Muscle of arm (tissue), 12 donors: Measurements from ENCODE around the gene ENPP3. TPM values are rescaled to one million over a fixed set of nuclear protein-coding genes. Genes with fewer than 3 reads are reported as not detected.

Experiments used
- DNase-seq: peaks from one replicate; pipeline ENCODE4 v3.0.0-alpha.2; 2013
- polyA plus RNA-seq, 12 donors: library from polyadenylated mRNA; unstranded; fragments of 120-200 nt; gene quantifications; one replicate each; pipeline ENCODE4 v1.2.1, GENCODE V29; 2013; ENCODE audit not compliant: insufficient read length in 12 of 12

ENPP3 gene
- polyA plus RNA-seq, 12 donors = 0.15 to 0.94 (median 0.42) TPM; not detected in 2

DNA sequence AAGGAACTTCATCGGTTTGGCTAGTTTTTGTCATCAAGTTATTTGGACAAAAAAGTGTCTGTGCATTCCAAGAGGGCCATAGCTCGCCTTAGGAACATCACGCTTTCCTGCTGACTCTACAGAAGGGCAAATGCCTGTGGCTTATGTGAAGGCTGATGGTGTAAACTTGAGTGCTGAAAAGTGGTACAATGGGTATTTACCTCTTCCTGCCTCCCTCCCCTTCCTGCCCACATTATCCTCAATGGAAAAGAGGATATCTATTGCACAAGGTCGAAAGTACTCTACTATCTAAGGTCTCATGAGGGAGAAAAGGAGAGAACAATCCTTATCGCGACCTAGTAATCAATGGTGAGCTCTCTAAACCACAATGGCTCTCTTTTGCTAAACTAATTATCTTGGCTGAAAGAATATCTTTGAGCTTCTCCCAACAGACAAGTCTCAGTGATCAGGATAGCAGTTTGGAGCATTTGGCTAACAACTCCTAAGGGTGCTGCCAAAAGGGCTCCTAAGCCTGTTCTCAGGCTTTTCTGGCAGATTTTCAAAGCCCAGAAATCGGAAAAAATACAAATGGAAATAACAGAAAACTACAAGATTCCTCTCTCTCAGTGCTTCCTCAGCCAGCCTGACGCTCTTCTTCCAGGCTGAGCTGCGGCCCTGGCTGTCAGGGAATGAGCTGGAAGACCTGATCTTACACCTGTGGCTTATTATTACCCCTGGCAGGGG is 128.1 kb downstream of the ENPP3 start:
- DNase-seq = peak; percentile 73

DNA sequence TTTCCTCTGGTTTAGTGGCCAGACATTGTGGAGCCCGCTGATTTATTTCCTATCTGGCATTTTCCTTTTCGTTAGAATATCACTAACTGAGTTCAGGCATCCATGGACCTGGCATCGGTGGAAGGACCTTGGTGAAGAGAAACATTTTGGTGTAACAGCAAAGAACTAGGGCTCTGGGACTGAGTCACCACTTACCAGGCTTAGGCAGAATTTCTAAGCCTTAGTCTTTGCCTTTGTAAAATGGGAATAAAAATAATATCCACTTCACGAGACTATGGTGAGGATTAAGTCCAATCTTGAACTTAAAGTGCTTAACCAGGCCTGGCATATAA is 128.7 kb downstream of the ENPP3 start:
- DNase-seq = no peak

- no peak for DNase-seq
Observed at GRCh38 chr6:131766631-131767030, 129.5 kb downstream of the ENPP3 start.

DNA sequence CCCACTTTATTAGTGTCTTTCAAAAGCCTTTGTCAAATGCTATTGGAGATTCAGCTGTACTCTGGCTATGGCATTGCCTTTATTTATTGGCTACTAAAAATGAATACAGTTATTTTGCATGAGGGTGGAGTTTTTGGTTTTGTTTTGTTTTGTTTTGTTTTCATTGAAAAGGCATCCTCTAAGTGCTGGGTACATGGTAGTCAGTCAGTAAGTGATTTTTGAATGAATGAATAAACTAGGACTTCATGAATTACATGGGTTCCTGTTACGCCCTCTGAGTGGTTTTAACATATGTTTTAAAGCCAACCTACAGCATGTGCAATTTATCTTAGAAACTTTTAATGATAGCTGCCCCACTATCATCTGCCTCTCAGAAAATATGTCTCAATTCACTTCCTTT is 131.9 kb downstream of the ENPP3 start:
- DNase-seq = no peak

DNA sequence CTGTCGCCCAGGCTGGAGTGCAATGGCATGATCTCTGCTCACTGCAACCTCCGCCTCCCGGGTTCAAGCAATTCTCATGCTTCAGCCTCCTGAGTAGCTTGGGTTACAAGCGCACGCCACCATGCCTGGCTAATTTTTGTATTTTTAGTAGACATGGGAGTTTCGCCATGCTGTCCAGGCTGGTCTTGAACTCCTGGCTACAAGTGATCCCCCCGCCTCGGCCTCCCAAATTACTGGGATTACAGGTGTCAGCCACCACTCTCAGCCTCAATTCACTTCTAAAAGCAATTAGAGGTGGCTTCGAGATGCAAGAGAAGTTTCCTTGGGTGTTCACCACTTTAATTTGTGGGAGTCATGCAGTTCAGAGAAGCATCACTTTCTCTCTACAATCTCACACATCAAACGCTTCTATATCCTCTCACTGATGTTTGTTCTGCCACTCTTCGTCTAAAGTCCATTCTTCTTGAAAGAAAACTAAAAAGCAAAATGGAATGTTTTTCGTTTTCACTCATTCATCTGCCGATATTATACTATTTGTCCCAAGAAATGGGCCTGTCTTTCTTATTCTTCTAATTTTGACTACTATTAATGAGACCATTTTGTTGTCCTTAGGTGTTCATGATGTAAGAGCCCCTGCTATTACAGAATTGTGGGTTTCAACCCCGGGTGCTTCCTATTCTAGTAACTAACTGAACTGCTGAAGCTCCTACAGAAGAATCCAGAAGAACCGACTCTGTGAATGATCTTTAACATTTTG is 132.5 kb downstream of the ENPP3 start:
- no peak for DNase-seq

- no peak for DNase-seq
Observed at GRCh38 chr6:131770776-131771175, 133.7 kb downstream of the ENPP3 start.

DNA sequence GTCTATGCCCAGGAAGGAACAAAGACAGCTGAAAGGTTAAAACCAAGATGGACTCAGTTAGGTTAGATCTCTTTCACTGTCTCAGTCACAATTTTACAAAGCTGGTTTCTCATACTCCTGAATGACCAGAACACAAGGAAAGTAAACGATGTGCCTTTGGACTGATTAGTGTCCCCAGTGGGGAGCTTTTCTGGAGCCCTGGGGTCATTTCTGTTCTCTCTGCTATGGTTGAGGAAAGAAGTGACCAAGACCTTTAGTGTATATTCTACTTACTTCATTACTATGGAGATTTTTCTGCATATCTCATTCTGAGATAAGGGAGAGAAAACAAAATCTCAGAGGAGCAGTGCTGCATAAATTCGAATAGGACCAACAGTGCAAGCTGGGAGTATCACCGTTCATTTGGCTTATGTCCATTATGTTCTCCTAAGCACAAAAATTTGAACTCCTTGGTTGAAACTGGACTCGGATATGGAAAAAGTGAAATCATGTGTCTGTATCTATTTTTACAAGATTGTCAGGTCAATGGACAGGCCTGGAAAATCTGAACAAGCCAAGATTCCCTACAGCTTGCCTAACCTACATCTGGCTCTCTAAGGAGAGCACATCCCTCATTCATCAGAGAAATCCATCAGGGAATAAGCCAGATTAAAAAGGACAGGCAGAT is 136.3 kb downstream of the ENPP3 start:
- peak; percentile 88 for DNase-seq

GRCh38 chr6:131775886-131776285 is 138.8 kb downstream of the ENPP3 start:
- no peak for DNase-seq

DNA sequence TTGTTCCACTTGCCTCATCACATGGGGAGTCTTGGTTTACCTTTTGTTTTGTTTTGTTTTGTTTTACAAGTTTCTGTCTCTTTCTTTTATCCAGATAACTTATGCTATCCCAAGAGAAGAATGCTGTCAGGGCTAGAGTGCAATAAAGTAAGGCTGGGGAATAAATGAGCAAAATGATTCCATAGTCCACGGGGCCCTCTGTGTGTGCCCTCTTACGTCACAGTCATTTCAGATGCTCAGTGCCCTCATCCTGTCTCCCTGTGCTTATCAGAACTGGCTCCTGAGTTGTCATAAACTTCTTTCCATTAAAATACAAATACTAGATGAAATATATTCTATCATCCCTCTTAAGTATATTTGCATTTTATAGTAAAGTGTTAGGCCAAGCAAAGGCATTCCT is 139.9 kb downstream of the ENPP3 start:
- no peak for DNase-seq

GRCh38 chr6:131778169-131778568 is 141.1 kb downstream of the ENPP3 start:
- peak; percentile 71 for DNase-seq

DNA sequence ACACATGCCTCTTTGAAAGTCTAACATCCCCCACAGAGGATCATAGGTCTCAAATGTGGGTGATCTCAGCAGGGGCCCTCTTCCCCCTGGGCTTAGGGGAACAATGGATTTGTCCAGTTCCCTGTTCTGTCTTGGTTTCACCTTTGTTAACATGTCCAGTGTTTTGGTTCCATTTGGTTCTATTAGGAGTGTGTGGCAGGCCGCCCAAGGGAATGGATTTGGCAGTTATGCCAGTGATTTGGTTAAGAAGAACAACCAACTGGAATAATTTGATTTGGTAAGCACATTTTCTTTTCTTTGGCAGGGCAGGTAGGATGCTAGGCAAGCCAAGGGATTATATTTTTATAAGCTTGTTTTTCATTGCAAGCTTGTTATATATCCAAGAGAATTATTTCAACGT is 142.2 kb downstream of the ENPP3 start:
- no peak for DNase-seq

DNA sequence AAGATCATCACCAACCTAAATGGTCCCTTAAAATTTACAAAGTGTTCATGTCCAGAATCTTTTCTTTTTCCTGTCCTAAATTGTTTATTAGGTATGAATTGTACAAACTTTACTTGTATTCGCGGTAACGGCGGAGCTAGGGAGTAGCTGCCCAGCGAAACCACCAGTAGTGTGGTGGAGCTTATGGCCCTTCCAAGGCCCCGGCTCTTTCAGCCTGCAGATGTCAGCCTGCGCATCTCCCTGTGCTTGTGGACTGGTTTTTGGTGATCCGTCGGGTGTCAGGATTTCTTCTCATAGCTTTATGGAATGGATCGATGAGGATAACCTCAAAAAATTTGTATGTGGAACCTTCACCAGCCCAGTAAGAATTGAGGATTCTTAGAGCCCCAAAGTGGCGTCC is 143.5 kb downstream of the ENPP3 start:
- no peak for DNase-seq

DNA sequence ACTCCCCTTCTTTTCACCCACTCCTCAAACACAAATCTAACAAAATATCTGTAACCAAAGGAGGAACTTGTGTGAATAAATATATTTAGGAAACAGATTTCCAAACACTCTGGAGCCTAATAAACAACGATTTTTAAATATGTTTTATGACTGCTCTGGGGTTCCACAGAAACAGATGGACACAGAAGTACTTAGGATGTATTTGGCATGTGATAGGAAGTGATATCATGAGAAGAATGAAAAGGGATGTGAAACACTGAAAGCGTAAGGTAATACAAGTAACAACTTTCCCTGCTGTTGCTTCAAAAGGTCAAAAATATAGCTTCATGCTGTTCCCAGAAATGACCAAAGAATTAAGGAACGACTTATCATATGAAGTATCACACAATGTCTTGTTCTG is 144.6 kb downstream of the ENPP3 start:
- DNase-seq = no peak

DNA sequence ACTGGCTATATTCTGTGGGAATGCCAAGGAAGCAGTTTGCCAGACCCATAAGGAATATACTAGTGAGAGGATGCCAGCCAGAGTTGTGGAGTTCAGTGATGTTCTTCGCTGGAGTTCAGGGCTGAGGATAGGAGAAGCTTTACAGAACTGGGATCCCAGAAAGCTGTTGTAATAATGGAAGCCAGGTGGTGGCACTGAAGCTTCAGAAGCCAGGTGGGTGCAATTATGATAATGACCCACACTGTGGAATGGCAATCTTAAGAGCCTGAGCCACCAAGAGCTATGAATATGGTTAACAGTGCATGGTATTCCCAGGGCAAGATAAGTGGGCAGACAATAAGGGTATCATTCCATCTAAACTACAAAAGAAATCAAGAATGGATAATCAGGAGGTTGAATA is 145.7 kb downstream of the ENPP3 start:
- no peak for DNase-seq

- peak; percentile 86 for DNase-seq
Observed at GRCh38 chr6:131784561-131784960, 147.5 kb downstream of the ENPP3 start.

DNA sequence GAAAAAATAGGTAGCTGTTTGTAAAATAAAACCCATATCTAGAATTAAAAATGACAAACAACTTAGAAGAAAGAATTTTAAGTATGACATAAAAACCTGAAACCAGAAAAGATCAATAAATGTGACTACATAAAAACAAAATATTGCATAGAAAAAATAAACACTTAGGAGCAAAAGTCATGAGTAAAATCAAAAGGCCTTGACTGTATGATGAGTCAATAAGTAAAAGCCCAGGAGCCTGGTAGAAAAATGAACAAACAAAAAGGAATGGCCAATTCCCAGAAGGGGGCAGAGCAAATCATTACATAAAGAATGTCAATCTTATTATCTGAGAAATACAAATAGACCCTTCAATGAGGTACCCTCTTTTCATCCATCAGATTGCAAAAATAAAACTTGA is 150.0 kb downstream of the ENPP3 start:
- no peak for DNase-seq

- peak; percentile 82 for DNase-seq
Observed at GRCh38 chr6:131787766-131788712, 150.9 kb downstream of the ENPP3 start.

- no peak for DNase-seq
Observed at GRCh38 chr6:131789219-131789618, 152.1 kb downstream of the ENPP3 start.

DNA sequence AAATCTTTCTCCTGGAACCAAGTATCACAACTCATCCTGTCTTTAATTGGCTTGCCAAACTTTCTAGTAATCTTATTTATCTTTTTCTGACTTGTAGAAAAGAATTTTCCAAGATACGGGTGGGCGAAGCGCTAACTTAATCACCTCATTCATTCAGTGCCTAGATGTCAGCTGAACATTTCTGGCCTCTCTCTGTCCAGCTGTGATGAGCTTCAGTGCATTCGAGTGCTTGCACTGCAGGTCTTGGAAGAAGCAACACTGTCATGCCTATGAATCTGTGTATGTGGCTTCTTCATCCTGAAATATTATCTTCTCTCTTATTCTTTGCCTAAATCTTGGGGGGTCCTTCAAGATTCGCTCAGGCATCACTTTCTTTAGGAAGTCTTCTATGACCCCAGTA is 154.4 kb downstream of the ENPP3 start:
- no peak for DNase-seq

- no peak for DNase-seq
Observed at GRCh38 chr6:131792091-131792496, 155.0 kb downstream of the ENPP3 start.

GRCh38 chr6:131795366-131795765 is 158.3 kb downstream of the ENPP3 start:
- no peak for DNase-seq
